Natural killer cell treated with Interleukin-12 subunit alpha and Interleukin-12 subunit beta and Interleukin-15 and Interleukin-18, amount 100 ng/mL, for 72 hours (primary cell): ENCODE measurements around the gene MAML3. TPM values are rescaled to one million over a fixed set of nuclear protein-coding genes. Genes with fewer than 3 reads are reported as not detected.

ENCODE experiments used
- ATAC-seq, 2 donors: fragments of 150-1000 bp; cut with Tn5 transposase in 1 of 2; sonication (Bioruptor Pico), chemical (Tn5 transposase) in 1 of 2; 2 replicates each; pipeline ENCODE4 v1.10.0; 2021
- DNase-seq: peaks from one replicate; pipeline ENCODE4 v3.0.0; 2022; ENCODE audit warnings: low spot score
- H3K27ac Mint-ChIP-seq, 2 donors: 1 replicate in 1 of 2; 2 replicates in 1 of 2; pipeline ENCODE4 v1.8.0; 2022; ENCODE audit warnings: mixed read lengths in 2 of 2, mild to moderate bottlenecking in 1 of 2, moderate library complexity in 1 of 2
- H3K27me3 Mint-ChIP-seq, 2 donors: 1 replicate in 1 of 2; 2 replicates in 1 of 2; pipeline ENCODE4 v1.8.0; 2022; ENCODE audit warnings: mixed read lengths in 2 of 2
- H3K36me3 Mint-ChIP-seq: one replicate; pipeline ENCODE4 v1.8.0; 2022; ENCODE audit warnings: mixed read lengths
- H3K4me1 Mint-ChIP-seq, 2 donors: 1 replicate in 1 of 2; 2 replicates in 1 of 2; pipeline ENCODE4 v1.8.0; 2022; ENCODE audit warnings: low read depth in 2 of 2, mixed read lengths in 2 of 2, mild to moderate bottlenecking in 1 of 2
- H3K4me3 Mint-ChIP-seq: one replicate; pipeline ENCODE4 v1.8.0; 2022; ENCODE audit warnings: mixed read lengths
- H3K9me3 Mint-ChIP-seq: 2 replicates; pipeline ENCODE4 v1.8.0; 2022; ENCODE audit warnings: mixed read lengths
- total RNA-seq, 2 donors: library from RNA; stranded (reverse); gene quantifications; one replicate each; pipeline ENCODE4 v1.2.3, GENCODE V29; 2022

MAML3 gene
- total RNA-seq, 2 donors from 2014 or later: 0.40 to 1.3 TPM

DNA sequence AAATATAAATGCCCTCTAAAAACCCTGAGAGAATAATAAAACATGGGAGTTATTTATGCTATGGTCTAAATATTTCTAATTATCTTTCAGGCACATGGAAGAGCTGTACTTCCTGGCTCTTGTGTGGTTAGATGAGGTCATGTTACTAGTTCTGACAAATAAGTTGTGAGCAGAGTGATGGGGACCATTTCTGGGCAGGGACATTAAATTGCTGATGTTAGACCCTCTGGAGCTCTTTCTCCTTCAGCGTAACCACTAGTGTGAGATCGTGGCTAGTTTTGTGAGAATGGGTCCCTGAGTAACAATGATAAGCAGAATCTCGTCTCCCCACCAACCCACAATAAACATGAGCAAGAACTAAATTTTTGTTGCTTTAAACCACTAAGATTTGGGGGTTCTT is 108.0 kb downstream of the MAML3 start:
- Mint-ChIP-seq H3K4me3 (no peak overlapping the region), H3K4me1 (peaks cover 20 to 26% of the 10 kb centered on the region in 2 donors), H3K27ac (no peak overlapping the region), H3K27me3 (peaks cover 34 to 51% of the 10 kb centered on the region in 2 donors), H3K9me3 (no peaks in the 10 kb centered on the region), H3K36me3 (no peaks in the 10 kb centered on the region)
- ATAC-seq: no peak
- DNase-seq: no peak

GRCh38 chr4:140044337-140044902 is 109.6 kb downstream of the MAML3 start:
- H3K9me3 Mint-ChIP-seq: no peaks in the 10 kb centered on the region

DNA sequence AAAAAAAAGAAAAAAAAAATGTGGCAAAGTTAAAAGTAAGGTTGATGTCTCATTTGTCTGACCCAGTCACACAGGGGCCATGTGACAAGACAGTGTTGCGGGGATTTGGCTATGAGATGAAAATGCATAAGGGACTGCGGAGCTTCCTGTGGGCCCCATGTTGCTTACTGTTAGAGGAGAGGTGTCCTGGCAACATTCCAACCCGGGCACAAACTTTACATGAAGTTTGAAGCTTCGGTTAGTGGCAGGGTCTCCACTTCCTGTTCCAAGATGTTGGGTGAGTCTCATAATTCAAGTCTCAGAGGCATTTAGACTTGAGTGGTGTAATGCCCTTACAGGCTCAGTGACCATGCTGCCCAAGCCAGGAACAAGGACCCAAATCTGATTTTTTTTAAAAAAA is 111.3 kb downstream of the MAML3 start:
- Mint-ChIP-seq H3K27me3 (peaks cover 26 to 39% of the 10 kb centered on the region in 2 donors), H3K9me3 (no peaks in the 10 kb centered on the region), H3K4me3 (no peak overlapping the region), H3K4me1 (peaks cover 5 to 7% of the 10 kb centered on the region in 2 donors), H3K27ac (no peak overlapping the region), H3K36me3 (no peaks in the 10 kb centered on the region)
- no peak for ATAC-seq
- no peak for DNase-seq

More at GRCh38 chr4:140044337-140044902, 109.6 kb downstream of the MAML3 start:
- ATAC-seq (no peak), DNase-seq (no peak)
- Mint-ChIP-seq H3K27ac (no peak overlapping the region), H3K4me3 (no peak overlapping the region), H3K27me3 (peaks cover 32 to 55% of the 10 kb centered on the region in 2 donors), H3K4me1 (peaks cover 15 to 17% of the 10 kb centered on the region in 2 donors), H3K36me3 (no peaks in the 10 kb centered on the region)

DNA sequence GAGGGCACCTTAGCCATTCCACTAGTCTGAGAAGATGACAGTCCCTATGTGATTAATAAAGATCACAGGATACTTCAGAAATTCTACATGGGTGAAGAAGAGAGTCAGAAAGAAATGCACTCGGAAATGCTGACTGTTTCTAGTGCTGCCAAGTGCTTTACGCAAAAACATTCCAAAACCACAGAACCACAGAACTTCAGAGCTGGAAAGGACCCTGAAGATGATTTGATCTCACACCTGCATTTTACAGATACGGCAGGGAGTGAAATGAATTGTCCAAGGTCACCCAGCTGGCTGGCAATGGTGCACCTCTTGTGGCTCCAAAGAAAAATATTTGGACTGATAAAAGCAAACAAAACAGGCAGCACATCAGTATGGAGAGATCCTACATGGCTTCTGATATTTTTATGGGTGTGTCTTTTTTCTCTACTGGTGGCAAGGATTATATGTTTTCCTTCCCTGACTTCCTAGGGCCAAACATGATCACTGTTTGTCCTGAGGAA is 115.9 kb downstream of the MAML3 start:
- peaks cover 9 to 12% of the 10 kb centered on the region in 2 donors for H3K27me3 Mint-ChIP-seq
- H3K36me3 Mint-ChIP-seq: no peaks in the 10 kb centered on the region
- H3K4me3 Mint-ChIP-seq: no peak overlapping the region
- no peak for ATAC-seq
- no peaks in the 10 kb centered on the region for H3K9me3 Mint-ChIP-seq
- no peak for DNase-seq
- no peak overlapping the region for H3K27ac Mint-ChIP-seq
- H3K4me1 Mint-ChIP-seq: no peaks in the 10 kb centered on the region

- Mint-ChIP-seq H3K9me3 (no peaks in the 10 kb centered on the region), H3K36me3 (no peaks in the 10 kb centered on the region), H3K4me1 (no peaks in the 10 kb centered on the region), H3K4me3 (no peak overlapping the region), H3K27me3 (peaks cover 11 to 16% of the 10 kb centered on the region in 2 donors), H3K27ac (no peak overlapping the region)
- ATAC-seq: no peak
- DNase-seq: no peak
Measured at GRCh38 chr4:140037353-140038030, 116.5 kb downstream of the MAML3 start.

DNA sequence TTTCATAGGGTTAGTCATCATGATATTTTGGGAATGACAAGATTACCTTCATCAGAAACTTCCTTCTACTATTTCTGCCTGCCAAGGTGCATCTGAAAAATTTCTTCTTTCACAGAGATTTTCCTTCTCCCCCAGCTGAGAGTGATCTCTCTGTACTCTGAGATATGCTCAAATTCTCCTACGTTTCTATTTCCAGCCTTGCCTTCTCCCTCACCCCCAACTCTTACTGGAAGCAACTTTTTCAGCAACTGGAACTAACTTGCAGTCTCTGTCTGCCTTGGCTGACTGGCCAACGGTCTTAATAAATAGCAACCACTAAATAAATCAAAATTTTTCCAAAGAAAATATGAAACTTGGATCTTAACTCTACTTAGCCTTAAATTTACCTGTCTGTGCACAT is 122.3 kb downstream of the MAML3 start:
- Mint-ChIP-seq H3K4me3 (no peak overlapping the region), H3K27me3 (peaks cover 36 to 50% of the 10 kb centered on the region in 2 donors), H3K9me3 (no peaks in the 10 kb centered on the region), H3K36me3 (no peaks in the 10 kb centered on the region), H3K4me1 (no peaks in the 10 kb centered on the region), H3K27ac (no peak overlapping the region)
- DNase-seq (no peak), ATAC-seq (no peak)

- Mint-ChIP-seq H3K4me3 (no peak overlapping the region), H3K27ac (no peak overlapping the region), H3K4me1 (no peaks in the 10 kb centered on the region), H3K27me3 (peaks cover 38 to 55% of the 10 kb centered on the region in 2 donors), H3K36me3 (no peaks in the 10 kb centered on the region), H3K9me3 (no peaks in the 10 kb centered on the region)
- DNase-seq: no peak
- ATAC-seq: no peak
Measured at GRCh38 chr4:140031061-140031460, 122.9 kb downstream of the MAML3 start.

- H3K4me3 Mint-ChIP-seq: no peak overlapping the region
- no peaks in the 10 kb centered on the region for H3K9me3 Mint-ChIP-seq
- no peak for ATAC-seq
Measured at GRCh38 chr4:140028676-140029517, 125.1 kb downstream of the MAML3 start.

GRCh38 chr4:140028101-140028500 is 125.9 kb downstream of the MAML3 start:
- Mint-ChIP-seq H3K27ac (no peak overlapping the region), H3K36me3 (no peaks in the 10 kb centered on the region), H3K4me3 (no peak overlapping the region), H3K27me3 (peaks cover 39 to 50% of the 10 kb centered on the region in 2 donors), H3K4me1 (no peaks in the 10 kb centered on the region), H3K9me3 (no peaks in the 10 kb centered on the region)
- DNase-seq: no peak
- no peak for ATAC-seq

More at GRCh38 chr4:140028676-140029517, 125.1 kb downstream of the MAML3 start:
- Mint-ChIP-seq H3K27ac (no peak overlapping the region), H3K36me3 (no peaks in the 10 kb centered on the region), H3K4me1 (no peaks in the 10 kb centered on the region), H3K27me3 (peaks cover 42 to 55% of the 10 kb centered on the region in 2 donors)
- no peak for DNase-seq

GRCh38 chr4:140027101-140027500 is 126.9 kb downstream of the MAML3 start:
- DNase-seq (no peak), ATAC-seq (no peak)
- H3K36me3 Mint-ChIP-seq: no peaks in the 10 kb centered on the region
- H3K4me1 Mint-ChIP-seq: no peaks in the 10 kb centered on the region
- no peak overlapping the region for H3K27ac Mint-ChIP-seq
- H3K9me3 Mint-ChIP-seq: no peaks in the 10 kb centered on the region
- H3K4me3 Mint-ChIP-seq: no peak overlapping the region
- H3K27me3 Mint-ChIP-seq: peaks cover 39 to 49% of the 10 kb centered on the region in 2 donors

DNA sequence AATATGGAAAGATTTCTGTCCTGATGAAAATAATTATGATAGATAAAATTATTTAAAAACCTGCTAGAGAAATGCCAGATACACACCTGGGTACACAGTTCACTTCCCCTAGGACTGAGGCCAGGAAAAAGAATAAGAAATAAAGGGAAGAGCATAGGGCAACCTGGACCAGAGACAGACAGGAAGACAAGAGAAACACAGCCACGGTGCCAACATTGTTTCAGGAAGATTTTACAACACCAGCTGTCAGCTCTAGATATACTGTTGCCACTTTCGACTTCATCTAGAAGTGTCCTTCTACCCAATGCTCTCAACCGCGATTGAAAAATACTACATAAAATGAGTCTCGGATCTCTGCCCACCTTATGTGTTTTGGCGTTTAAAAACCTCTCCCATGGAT is 128.5 kb downstream of the MAML3 start:
- no peak overlapping the region for H3K4me3 Mint-ChIP-seq
- no peaks in the 10 kb centered on the region for H3K9me3 Mint-ChIP-seq

GRCh38 chr4:140020457-140021361 is 133.3 kb downstream of the MAML3 start:
- H3K27ac Mint-ChIP-seq: no peak overlapping the region
- H3K9me3 Mint-ChIP-seq: no peaks in the 10 kb centered on the region
- DNase-seq (no peak), ATAC-seq (no peak)
- no peaks in the 10 kb centered on the region for H3K36me3 Mint-ChIP-seq
- H3K4me1 Mint-ChIP-seq: no peaks in the 10 kb centered on the region
- no peak overlapping the region for H3K4me3 Mint-ChIP-seq
- H3K27me3 Mint-ChIP-seq: peaks cover 9 to 19% of the 10 kb centered on the region in 2 donors

More for the DNA sequence above, 128.5 kb downstream of the MAML3 start:
- peaks cover 33 to 47% of the 10 kb centered on the region in 2 donors for H3K27me3 Mint-ChIP-seq
- no peaks in the 10 kb centered on the region for H3K4me1 Mint-ChIP-seq
- no peak overlapping the region for H3K27ac Mint-ChIP-seq
- H3K36me3 Mint-ChIP-seq: no peaks in the 10 kb centered on the region
- DNase-seq (no peak), ATAC-seq (no peak)
